A549 (cell line): ENCODE results near the gene ALOX15B.

ENCODE experiments used
- CEBPB ChIP-seq, 2 experiments: fragments of >200 bp in 1 of 2; sonication (Bioruptor Twin) in 1 of 2; formaldehyde crosslinking in 1 of 2; IDR thresholded peaks; 2 replicates each; pipeline ENCODE4 v1.6.1; 2012 to 2016
- HOXA7 ChIP-seq: fragments of 250-450 bp; sonication (Bioruptor Pico); IDR thresholded peaks from 2 replicates; pipeline ENCODE4 v1.5.0; 2020; ENCODE audit warnings: mild to moderate bottlenecking, moderate library complexity
- JUNB ChIP-seq: fragments of >200 bp; sonication (Bioruptor Twin); formaldehyde crosslinking; IDR thresholded peaks from 2 replicates; pipeline ENCODE4 v1.6.1; 2016
- POLR2A ChIP-seq: IDR thresholded peaks from 2 replicates; pipeline ENCODE4 v1.6.1; 2012; ENCODE audit warnings: mild to moderate bottlenecking, low read length
- RARB ChIP-seq: fragments of 250-450 bp; sonication (Bioruptor Pico); IDR thresholded peaks from 2 replicates; pipeline ENCODE4 v1.8.0; 2021; ENCODE audit warnings: mild to moderate bottlenecking, moderate library complexity
- TF ChIP-seq, protein P1 (sequence below): fragments of >200 bp; sonication (Bioruptor Twin); formaldehyde crosslinking; IDR thresholded peaks from 3 replicates; pipeline ENCODE4 v1.5.1; 2016
- TF ChIP-seq, protein P2 (sequence below): IDR thresholded peaks from 2 replicates; pipeline ENCODE4 v1.6.1; 2012

DNA sequence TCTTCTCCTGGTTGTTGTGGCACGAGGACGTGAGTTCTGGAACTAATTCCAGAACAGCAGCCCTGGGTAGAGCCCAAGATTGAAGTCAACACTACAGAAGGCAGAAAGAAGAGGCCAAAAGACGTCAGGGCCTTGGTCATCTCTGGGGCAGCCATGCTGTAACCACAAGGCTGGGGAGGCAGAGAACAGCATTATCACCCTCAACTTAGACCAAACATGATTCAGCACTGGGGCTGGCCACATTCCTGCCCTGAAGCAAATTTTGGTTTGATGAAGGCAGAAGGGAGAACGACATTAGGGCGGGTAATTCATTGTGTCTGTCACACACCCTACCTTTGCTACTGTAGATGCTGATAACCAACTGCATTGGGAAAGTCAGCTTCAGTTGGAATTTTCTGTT is 9.7 kb upstream of the ALOX15B start:
- TF ChIP-seq POLR2A, result no peak
- TF ChIP-seq, protein P1, sequence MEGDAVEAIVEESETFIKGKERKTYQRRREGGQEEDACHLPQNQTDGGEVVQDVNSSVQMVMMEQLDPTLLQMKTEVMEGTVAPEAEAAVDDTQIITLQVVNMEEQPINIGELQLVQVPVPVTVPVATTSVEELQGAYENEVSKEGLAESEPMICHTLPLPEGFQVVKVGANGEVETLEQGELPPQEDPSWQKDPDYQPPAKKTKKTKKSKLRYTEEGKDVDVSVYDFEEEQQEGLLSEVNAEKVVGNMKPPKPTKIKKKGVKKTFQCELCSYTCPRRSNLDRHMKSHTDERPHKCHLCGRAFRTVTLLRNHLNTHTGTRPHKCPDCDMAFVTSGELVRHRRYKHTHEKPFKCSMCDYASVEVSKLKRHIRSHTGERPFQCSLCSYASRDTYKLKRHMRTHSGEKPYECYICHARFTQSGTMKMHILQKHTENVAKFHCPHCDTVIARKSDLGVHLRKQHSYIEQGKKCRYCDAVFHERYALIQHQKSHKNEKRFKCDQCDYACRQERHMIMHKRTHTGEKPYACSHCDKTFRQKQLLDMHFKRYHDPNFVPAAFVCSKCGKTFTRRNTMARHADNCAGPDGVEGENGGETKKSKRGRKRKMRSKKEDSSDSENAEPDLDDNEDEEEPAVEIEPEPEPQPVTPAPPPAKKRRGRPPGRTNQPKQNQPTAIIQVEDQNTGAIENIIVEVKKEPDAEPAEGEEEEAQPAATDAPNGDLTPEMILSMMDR, result no peak
- no peak for TF ChIP-seq JUNB
- no peak for TF ChIP-seq RARB
- TF ChIP-seq, protein P2, sequence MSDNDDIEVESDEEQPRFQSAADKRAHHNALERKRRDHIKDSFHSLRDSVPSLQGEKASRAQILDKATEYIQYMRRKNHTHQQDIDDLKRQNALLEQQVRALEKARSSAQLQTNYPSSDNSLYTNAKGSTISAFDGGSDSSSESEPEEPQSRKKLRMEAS, result no peak
- no peak for TF ChIP-seq CEBPB (IDR thresholded peaks at IDR 0.05)
- TF ChIP-seq HOXA7 (CRISPR knock-in tag), result no peak
